SK-N-SH treated with all-trans-retinoic acid at 6 μM for 48 hours (cell line): ENCODE results near the gene SMIM10L2A.

ENCODE experiments used
- ARNTL ChIP-seq: fragments of 450-650 bp; formaldehyde crosslinking; IDR thresholded peaks from 2 replicates; pipeline ENCODE4 v1.5.0; 2020; ENCODE audit warnings: low read depth, mild to moderate bottlenecking, moderate library complexity, borderline replicate concordance
- BACH2 ChIP-seq: fragments of 250-450 bp; sonication (Bioruptor Pico); IDR thresholded peaks from 2 replicates; pipeline ENCODE4 v1.9.0; 2021; ENCODE audit warnings: mild to moderate bottlenecking, borderline replicate concordance
- RARB ChIP-seq: fragments of 250-450 bp; sonication (Bioruptor Pico); IDR thresholded peaks from 2 replicates; pipeline ENCODE4 v1.8.0; 2021; ENCODE audit warnings: mild to moderate bottlenecking, moderate library complexity
- SNAI2 ChIP-seq: fragments of 250-450 bp; sonication (Bioruptor Pico); IDR thresholded peaks from 2 replicates; pipeline ENCODE4 v1.5.0; 2020; ENCODE audit warnings: mild to moderate bottlenecking, moderate library complexity
- ZFP30 ChIP-seq: fragments of 450-650 bp; formaldehyde crosslinking; IDR thresholded peaks from 2 replicates; pipeline ENCODE4 v1.5.0; 2022; ENCODE audit warnings: mild to moderate bottlenecking, moderate library complexity
- ZNF70 ChIP-seq: fragments of 450-650 bp; formaldehyde crosslinking; IDR thresholded peaks from 2 replicates; pipeline ENCODE4 v1.5.0; 2020; ENCODE audit warnings: mild to moderate bottlenecking, moderate library complexity
- ZNF8 ChIP-seq: fragments of 450-650 bp; formaldehyde crosslinking; IDR thresholded peaks from 2 replicates; pipeline ENCODE4 v1.5.0; 2020; ENCODE audit warnings: mild to moderate bottlenecking, moderate library complexity
- TF ChIP-seq, protein P1 (sequence below): fragments of 250-450 bp; sonication (Bioruptor Pico); IDR thresholded peaks from 2 replicates; pipeline ENCODE4 v1.8.0; 2021; ENCODE audit warnings: low read depth, mild to moderate bottlenecking, moderate library complexity, borderline replicate concordance
- TF ChIP-seq, protein P2 (sequence below): fragments of 250-450 bp; sonication (Bioruptor Pico); IDR thresholded peaks from 2 replicates; pipeline ENCODE4 v1.5.0; 2020; ENCODE audit warnings: mild to moderate bottlenecking, moderate library complexity

DNA sequence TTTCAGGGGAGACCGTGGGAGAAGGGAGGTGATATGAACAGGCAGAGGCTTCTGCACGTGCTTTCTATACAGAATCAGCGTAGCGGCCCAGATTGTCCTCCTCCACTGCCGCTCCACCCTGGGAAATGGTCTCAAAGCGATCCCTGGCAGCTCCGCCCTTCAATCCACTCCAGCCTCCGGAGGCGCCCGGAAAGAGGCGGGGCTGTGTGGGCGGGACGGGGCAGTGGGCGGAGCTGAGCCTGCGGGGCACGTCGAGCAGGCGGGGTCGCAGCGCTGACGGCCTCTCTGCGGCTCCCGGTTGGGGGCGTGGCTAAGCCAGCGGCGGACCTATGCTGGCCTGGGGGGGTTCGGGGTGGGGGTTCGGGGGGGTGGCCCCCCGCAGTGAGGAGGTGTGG, 210 bp upstream of the SMIM10L2A start:
- TF ChIP-seq SNAI2 (no peak), ZFP30 (CRISPR knock-in tag) (no peak), ZNF8 (CRISPR knock-in tag) (no peak), RARB (CRISPR knock-in tag) (no peak), ZNF70 (CRISPR knock-in tag) (peak; percentile 48), ARNTL (no peak), BACH2 (CRISPR knock-in tag) (no peak)
- TF ChIP-seq, protein P1, sequence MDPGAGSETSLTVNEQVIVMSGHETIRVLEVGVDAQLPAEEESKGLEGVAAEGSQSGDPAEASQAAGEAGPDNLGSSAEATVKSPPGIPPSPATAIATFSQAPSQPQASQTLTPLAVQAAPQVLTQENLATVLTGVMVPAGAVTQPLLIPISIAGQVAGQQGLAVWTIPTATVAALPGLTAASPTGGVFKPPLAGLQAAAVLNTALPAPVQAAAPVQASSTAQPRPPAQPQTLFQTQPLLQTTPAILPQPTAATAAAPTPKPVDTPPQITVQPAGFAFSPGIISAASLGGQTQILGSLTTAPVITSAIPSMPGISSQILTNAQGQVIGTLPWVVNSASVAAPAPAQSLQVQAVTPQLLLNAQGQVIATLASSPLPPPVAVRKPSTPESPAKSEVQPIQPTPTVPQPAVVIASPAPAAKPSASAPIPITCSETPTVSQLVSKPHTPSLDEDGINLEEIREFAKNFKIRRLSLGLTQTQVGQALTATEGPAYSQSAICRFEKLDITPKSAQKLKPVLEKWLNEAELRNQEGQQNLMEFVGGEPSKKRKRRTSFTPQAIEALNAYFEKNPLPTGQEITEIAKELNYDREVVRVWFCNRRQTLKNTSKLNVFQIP: no peak
- TF ChIP-seq, protein P2, sequence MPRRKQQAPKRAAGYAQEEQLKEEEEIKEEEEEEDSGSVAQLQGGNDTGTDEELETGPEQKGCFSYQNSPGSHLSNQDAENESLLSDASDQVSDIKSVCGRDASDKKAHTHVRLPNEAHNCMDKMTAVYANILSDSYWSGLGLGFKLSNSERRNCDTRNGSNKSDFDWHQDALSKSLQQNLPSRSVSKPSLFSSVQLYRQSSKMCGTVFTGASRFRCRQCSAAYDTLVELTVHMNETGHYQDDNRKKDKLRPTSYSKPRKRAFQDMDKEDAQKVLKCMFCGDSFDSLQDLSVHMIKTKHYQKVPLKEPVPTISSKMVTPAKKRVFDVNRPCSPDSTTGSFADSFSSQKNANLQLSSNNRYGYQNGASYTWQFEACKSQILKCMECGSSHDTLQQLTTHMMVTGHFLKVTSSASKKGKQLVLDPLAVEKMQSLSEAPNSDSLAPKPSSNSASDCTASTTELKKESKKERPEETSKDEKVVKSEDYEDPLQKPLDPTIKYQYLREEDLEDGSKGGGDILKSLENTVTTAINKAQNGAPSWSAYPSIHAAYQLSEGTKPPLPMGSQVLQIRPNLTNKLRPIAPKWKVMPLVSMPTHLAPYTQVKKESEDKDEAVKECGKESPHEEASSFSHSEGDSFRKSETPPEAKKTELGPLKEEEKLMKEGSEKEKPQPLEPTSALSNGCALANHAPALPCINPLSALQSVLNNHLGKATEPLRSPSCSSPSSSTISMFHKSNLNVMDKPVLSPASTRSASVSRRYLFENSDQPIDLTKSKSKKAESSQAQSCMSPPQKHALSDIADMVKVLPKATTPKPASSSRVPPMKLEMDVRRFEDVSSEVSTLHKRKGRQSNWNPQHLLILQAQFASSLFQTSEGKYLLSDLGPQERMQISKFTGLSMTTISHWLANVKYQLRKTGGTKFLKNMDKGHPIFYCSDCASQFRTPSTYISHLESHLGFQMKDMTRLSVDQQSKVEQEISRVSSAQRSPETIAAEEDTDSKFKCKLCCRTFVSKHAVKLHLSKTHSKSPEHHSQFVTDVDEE: no peak
